PFSK-1 (cell line): ENCODE data around the gene TNRC6B.

Experiments
- FOXP2 ChIP-seq: optimal IDR thresholded peaks from 2 replicates; pipeline ENCODE3; 2011; ENCODE audit warnings: borderline replicate concordance, control low read depth, inconsistent platforms; ENCODE audit not compliant: insufficient read depth; ENCODE audit errors: extremely low read length, extremely low read depth
- POLR2AphosphoS5 ChIP-seq: IDR thresholded peaks from 2 replicates; pipeline ENCODE4 v1.6.1; 2012; ENCODE audit warnings: low read depth, mild to moderate bottlenecking, control low read depth, low read length, moderate library complexity
- REST ChIP-seq, 2 experiments: IDR thresholded peaks; 2 replicates each; pipeline versions ENCODE4 v1.6.1 to v1.8.0; 2011 to 2012; ENCODE audit warnings: low read depth in 2 of 2, low read length in 2 of 2, control low read depth in 1 of 2, inconsistent platforms in 1 of 2, mild to moderate bottlenecking in 1 of 2, moderate library complexity in 1 of 2; ENCODE audit not compliant: insufficient read depth in 1 of 2
- SIN3A ChIP-seq: IDR thresholded peaks from 2 replicates; pipeline ENCODE4 v1.6.1; 2012; ENCODE audit warnings: mild to moderate bottlenecking, low read length, moderate library complexity, borderline replicate concordance; ENCODE audit not compliant: insufficient read depth
- TAF1 ChIP-seq: IDR thresholded peaks from 2 replicates; pipeline ENCODE4 v1.6.1; 2012; ENCODE audit warnings: low read length, control low read depth, borderline replicate concordance; ENCODE audit not compliant: insufficient read depth

GRCh38 chr22:40366068-40366467 is 188.3 kb downstream of the TNRC6B start:
- TF ChIP-seq SIN3A (no peak), REST (IDR thresholded peaks at IDR 0.05; ENCODE audit: insufficient read depth in 1 of 2, low read depth in 2 of 2, low read length in 2 of 2) (no peak), POLR2AphosphoS5 (no peak), TAF1 (no peak), FOXP2 (no peak)
